Measurements from ENCODE around the gene ALK.

DNA sequence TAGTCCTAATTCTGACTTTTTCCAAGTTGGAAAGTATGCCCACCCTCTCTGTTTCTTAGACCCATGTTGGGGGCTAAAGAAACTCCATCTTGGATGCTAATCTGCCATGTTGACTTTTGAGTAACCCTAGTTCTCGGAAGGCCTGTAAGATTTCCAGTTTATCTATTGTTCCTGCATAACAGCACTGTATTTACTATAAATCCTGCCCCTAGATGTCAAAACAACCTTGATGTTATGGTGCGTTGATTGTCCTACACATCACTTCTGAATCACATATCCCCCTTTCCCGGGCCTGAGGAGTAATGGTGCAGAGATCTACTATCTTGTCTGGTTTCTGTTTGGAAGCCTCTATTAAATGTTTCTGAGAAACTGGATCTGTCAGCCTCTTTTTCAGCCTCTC is 116.7 kb downstream of the ALK start:
- TF ChIP-seq CTCF (IDR thresholded peaks at IDR 0.05): no peak
- TF ChIP-seq POLR2A (IDR thresholded peaks at IDR 0.05; ENCODE audit: low read depth): no peak
- TF ChIP-seq POLR2AphosphoS5 (IDR thresholded peaks at IDR 0.05): no peak
- no peak for TF ChIP-seq EP300 (IDR thresholded peaks at IDR 0.05)

All from esophagus muscularis mucosa (tissue), 4 donors.